GM18498 (cell line): ENCODE measurements around the gene LPIN2.
A peak's percentile ranks its signal among the peaks of the same experiment; 100 is the strongest.

ENCODE experiments used
- ATAC-seq: cut with Tn5 transposase; IDR thresholded peaks from one replicate; pipeline ENCODE4 v1.9.1; 2021; ENCODE audit warnings: mild to moderate bottlenecking, moderate library complexity; ENCODE audit not compliant: unreplicated experiment

The LPIN2 gene

GRCh38 chr18:2984703-2985261 lies 28.2 kb downstream of the LPIN2 start:
- ATAC-seq: no peak

GRCh38 chr18:2984091-2984490 lies 28.9 kb downstream of the LPIN2 start:
- no peak for ATAC-seq

GRCh38 chr18:2983296-2983695 lies 29.6 kb downstream of the LPIN2 start:
- ATAC-seq: no peak

- ATAC-seq: peak; percentile 28
Measured at GRCh38 chr18:2982452-2983269, 30.3 kb downstream of the LPIN2 start.

GRCh38 chr18:2982022-2982421 lies 30.9 kb downstream of the LPIN2 start:
- ATAC-seq: no peak

- ATAC-seq: no peak
Measured at GRCh38 chr18:2981212-2981728, 31.7 kb downstream of the LPIN2 start.

GRCh38 chr18:2979871-2980790 lies 32.8 kb downstream of the LPIN2 start:
- ATAC-seq: peak; percentile 43

- ATAC-seq: no peak
Measured at GRCh38 chr18:2979129-2979528, 33.8 kb downstream of the LPIN2 start.

GRCh38 chr18:2978661-2979106 lies 34.3 kb downstream of the LPIN2 start:
- peak; percentile 19 for ATAC-seq

- ATAC-seq: peak; percentile 27
Measured at GRCh38 chr18:2978208-2978607, 34.7 kb downstream of the LPIN2 start.

- no peak for ATAC-seq
Measured at GRCh38 chr18:2976218-2977132, 36.5 kb downstream of the LPIN2 start.

GRCh38 chr18:2974731-2975130 lies 38.2 kb downstream of the LPIN2 start:
- ATAC-seq: no peak

- peak; percentile 91 for ATAC-seq
Measured at GRCh38 chr18:2971741-2972552, 41.0 kb downstream of the LPIN2 start.

GRCh38 chr18:2970772-2971659 lies 41.9 kb downstream of the LPIN2 start:
- ATAC-seq: peak; percentile 43

- ATAC-seq: no peak
Measured at GRCh38 chr18:2970344-2970743, 42.6 kb downstream of the LPIN2 start.

GRCh38 chr18:2969695-2970094 lies 43.2 kb downstream of the LPIN2 start:
- no peak for ATAC-seq

GRCh38 chr18:2968606-2969005 lies 44.3 kb downstream of the LPIN2 start:
- no peak for ATAC-seq

GRCh38 chr18:2967820-2968219 lies 45.1 kb downstream of the LPIN2 start:
- no peak for ATAC-seq
